ENCODE measurements around the gene ANGPTL4. TPM values are rescaled to one million over a fixed set of nuclear protein-coding genes. Genes with fewer than 3 reads are reported as not detected.
"Not testable (repeated sequence)": the region's sequence is repeated elsewhere in the genome, so short reads cannot be mapped to it uniquely, and the experiment has no call there.

The ANGPTL4 gene
- total and polyA plus RNA-seq, 7 experiments from 2014 or later: 1.1 TPM; not detected in 6

DNA sequence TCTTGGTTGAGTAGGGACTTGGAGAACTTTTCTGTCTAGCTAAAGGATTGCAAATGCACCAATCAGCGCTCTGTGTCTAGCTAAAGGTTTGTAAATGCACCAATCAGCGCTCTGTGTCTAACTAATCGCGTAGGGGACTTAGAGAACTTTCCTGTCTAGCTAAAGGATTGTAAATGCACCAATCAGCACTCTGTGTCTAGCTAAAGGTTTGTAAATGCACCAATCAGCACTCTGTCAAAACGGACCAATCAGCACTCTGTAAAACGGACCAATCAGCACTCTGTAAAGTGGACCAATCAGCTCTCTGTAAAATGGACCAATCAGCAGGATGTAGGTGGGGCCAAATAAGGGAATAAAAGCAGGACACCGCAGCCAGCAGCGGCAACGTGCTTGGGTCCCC is 22.5 kb downstream of the ANGPTL4 start:
- not testable (repeated sequence) for H3K27me3 Mint-ChIP-seq; H3K27ac Mint-ChIP-seq; H3K9me3 ChIP-seq (ENCODE audit: control insufficient read depth in 2 of 3, low read length in 3 of 3)

DNA sequence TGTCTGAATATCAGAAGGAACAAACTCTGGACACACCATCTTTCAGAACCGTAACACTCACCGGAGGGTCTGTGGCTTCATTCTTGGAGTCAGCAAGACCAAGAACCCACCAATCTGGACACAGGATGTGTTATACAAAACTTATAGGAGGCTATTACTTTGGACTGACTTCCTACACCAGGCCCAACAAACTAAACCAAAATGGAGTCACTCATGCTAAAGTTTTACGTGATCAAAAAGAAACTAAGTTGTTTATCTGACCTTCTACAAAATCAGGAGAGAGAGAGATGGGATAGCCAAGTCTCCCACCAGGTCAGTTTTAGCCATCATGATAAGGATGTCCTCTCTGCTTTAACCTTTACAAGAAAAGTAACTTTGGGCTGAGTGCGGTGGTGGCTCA is 23.0 kb downstream of the ANGPTL4 start:
- Histone ChIP-seq H3K4me3 (ENCODE audit: low read length) (no peak overlapping the region), H3K27me3 (ENCODE audit: control insufficient read depth in 2 of 2, insufficient read depth in 2 of 2, low read length in 2 of 2) (no peaks in the 10 kb centered on the region), H3K9me3 (ENCODE audit: control insufficient read depth in 2 of 3, low read length in 3 of 3) (no peaks in the 10 kb centered on the region), H3K4me1 (ENCODE audit: control insufficient read depth in 2 of 2, insufficient read depth in 2 of 2, low read length in 2 of 2) (peaks cover 2 to 8% of the 10 kb centered on the region in 2 donors), H3K27ac (ENCODE audit: low read depth, low read length) (no peak overlapping the region), H3K36me3 (ENCODE audit: control insufficient read depth in 2 of 3, insufficient read depth in 3 of 3, low read length in 3 of 3) (no peaks in the 10 kb centered on the region)
- CTCF ChIA-PET: no interaction called here
- Mint-ChIP-seq H3K36me3 (peaks cover 0 to 13% (median 8%) of the 10 kb centered on the region in 5 donors), H3K27ac (no peak overlapping the region), H3K4me1 (peaks cover 13 to 24% (median 18%) of the 10 kb centered on the region in 7 donors), H3K9me3 (peaks cover 0 to 5% (median 0%) of the 10 kb centered on the region in 11 donors), H3K4me3 (peak overlapping the region in 1 of 10 donors; percentile 41), H3K27me3 (no peaks in the 10 kb centered on the region)
- no peak for ATAC-seq
- intact Hi-C loops (cut with micrococcal nuclease): no loop called here
- POLR2A ChIA-PET: interaction anchor here (0.7 kb wide), 1 partner anchor 826 kb away, joined by 5 read pairs; no protein-coding TSS in a partner anchor
- DNase-seq: no peak

More for the DNA sequence above, 22.5 kb downstream of the ANGPTL4 start:
- H3K4me3 Mint-ChIP-seq; H3K27ac ChIP-seq (ENCODE audit: low read depth, low read length); CTCF ChIA-PET; ATAC-seq; H3K9me3 Mint-ChIP-seq; POLR2A ChIA-PET; H3K27me3 ChIP-seq (ENCODE audit: control insufficient read depth in 2 of 2, insufficient read depth in 2 of 2, low read length in 2 of 2); H3K4me1 ChIP-seq (ENCODE audit: control insufficient read depth in 2 of 2, insufficient read depth in 2 of 2, low read length in 2 of 2); intact Hi-C loops (cut with micrococcal nuclease); H3K36me3 ChIP-seq (ENCODE audit: control insufficient read depth in 2 of 3, insufficient read depth in 3 of 3, low read length in 3 of 3); DNase-seq; H3K4me3 ChIP-seq (ENCODE audit: low read length): not testable (repeated sequence)
- Mint-ChIP-seq H3K36me3 (peaks cover 0 to 13% (median 8%) of the 10 kb centered on the region in 5 donors), H3K4me1 (peaks cover 7 to 19% (median 13%) of the 10 kb centered on the region in 7 donors)

DNA sequence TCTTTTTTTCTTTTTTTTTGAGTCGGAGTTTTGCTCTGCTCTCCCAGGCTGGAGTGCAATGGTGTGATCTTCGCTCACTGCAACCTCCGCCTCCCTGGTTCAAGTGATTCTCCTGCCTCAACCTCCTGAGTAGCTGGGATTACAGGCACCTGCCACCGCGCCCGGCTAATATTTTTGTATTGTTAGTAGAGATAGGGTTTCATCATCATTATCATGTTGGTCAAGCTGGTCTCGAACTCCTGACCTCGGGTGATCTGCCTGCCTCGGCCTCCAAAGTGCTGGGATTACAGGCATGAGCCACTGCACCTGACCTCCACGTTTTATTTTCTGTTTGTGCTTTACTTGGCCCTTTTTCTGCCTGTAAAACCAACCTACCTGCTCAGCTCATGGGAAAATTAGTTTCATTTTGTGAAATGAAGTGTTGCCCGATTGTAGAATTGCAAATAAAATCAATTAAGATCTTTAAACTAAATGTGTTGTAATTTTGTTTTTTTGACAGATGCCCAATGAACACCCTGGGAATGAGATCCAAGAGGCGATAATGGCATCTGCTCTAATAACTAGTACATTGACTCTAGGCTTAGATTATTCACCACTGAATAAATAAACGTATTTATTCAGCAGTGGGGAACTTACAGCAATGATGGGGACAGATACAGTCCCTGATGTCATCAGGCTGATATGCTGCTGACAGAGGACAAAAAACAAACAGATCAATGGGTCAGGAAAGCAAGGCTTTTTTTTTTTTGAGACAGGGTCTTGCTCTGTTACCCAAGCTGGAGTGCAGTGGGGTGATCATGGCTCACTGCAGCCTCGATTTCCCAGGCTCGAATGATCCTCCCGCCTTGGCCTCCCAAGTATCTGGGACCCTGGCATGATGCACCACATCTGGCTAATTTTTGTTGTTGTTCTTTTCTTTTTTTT is 24.0 kb downstream of the ANGPTL4 start:
- H3K4me3 Mint-ChIP-seq: peak overlapping the region in 6 of 10 donors; percentile 25 to 66 (median 44)

DNA sequence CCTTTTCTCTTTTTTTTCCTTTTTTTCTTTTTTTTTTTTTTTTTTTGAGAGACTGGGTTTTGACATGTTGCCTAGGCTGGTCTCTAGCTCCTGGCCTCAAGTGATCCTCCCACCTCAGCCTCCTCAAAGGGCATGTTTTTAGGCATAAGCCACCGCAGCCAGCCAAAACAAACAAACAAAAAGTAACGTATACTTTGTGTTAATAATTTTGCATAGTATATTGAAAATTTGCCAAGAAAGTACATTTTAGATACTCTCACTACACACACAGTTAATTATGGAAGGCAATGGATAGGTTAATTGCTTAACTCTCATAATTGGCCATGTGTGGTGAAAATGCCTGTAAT is 24.6 kb downstream of the ANGPTL4 start:
- POLR2A ChIA-PET: interaction anchor here (0.7 kb wide), 2 partner anchors 105 to 1479 kb away, joined by 5 to 7 read pairs; no protein-coding TSS in a partner anchor
- H3K9me3 ChIP-seq (ENCODE audit: control insufficient read depth in 2 of 3, low read length in 3 of 3): no peaks in the 10 kb centered on the region
- H3K4me1 ChIP-seq (ENCODE audit: control insufficient read depth in 2 of 2, insufficient read depth in 2 of 2, low read length in 2 of 2): peaks cover 4 to 8% of the 10 kb centered on the region in 2 donors
- no peak overlapping the region for H3K27ac ChIP-seq (ENCODE audit: low read depth, low read length)
- ATAC-seq: no peak
- DNase-seq: no peak
- intact Hi-C loops (cut with micrococcal nuclease): no loop called here
- H3K9me3 Mint-ChIP-seq: peaks cover 0 to 5% (median 0%) of the 10 kb centered on the region in 11 donors
- no peak overlapping the region for H3K27ac Mint-ChIP-seq
- H3K4me3 ChIP-seq (ENCODE audit: low read length): no peak overlapping the region
- peaks cover 20 to 35% (median 26%) of the 10 kb centered on the region in 7 donors for H3K4me1 Mint-ChIP-seq
- H3K4me3 Mint-ChIP-seq: peak overlapping the region in 4 of 10 donors; percentile 8 to 33 (median 27)
- no peaks in the 10 kb centered on the region for H3K36me3 ChIP-seq (ENCODE audit: control insufficient read depth in 2 of 3, insufficient read depth in 3 of 3, low read length in 3 of 3)
- CTCF ChIA-PET: no interaction called here
- H3K27me3 ChIP-seq (ENCODE audit: control insufficient read depth in 2 of 2, insufficient read depth in 2 of 2, low read length in 2 of 2): no peaks in the 10 kb centered on the region
- peaks cover 0 to 13% (median 8%) of the 10 kb centered on the region in 5 donors for H3K36me3 Mint-ChIP-seq
- no peaks in the 10 kb centered on the region for H3K27me3 Mint-ChIP-seq

More for the DNA sequence above, 24.0 kb downstream of the ANGPTL4 start:
- H3K27me3 ChIP-seq (ENCODE audit: control insufficient read depth in 2 of 2, insufficient read depth in 2 of 2, low read length in 2 of 2): no peaks in the 10 kb centered on the region
- Mint-ChIP-seq H3K9me3 (peaks cover 0 to 5% (median 0%) of the 10 kb centered on the region in 11 donors), H3K36me3 (peaks cover 0 to 13% (median 8%) of the 10 kb centered on the region in 5 donors), H3K27ac (peak overlapping the region in 2 of 9 donors; percentile 9 to 43), H3K4me1 (peaks cover 17 to 32% (median 23%) of the 10 kb centered on the region in 7 donors), H3K27me3 (no peaks in the 10 kb centered on the region)
- H3K4me1 ChIP-seq (ENCODE audit: control insufficient read depth in 2 of 2, insufficient read depth in 2 of 2, low read length in 2 of 2): peaks cover 4 to 8% of the 10 kb centered on the region in 2 donors
- POLR2A ChIA-PET: interaction anchor here (0.7 kb wide), 1 partner anchor 827 kb away, joined by 5 read pairs; no protein-coding TSS in a partner anchor
- DNase-seq (no peak), ATAC-seq (no peak)
- CTCF ChIA-PET: no interaction called here
- no peaks in the 10 kb centered on the region for H3K9me3 ChIP-seq (ENCODE audit: control insufficient read depth in 2 of 3, low read length in 3 of 3)
- intact Hi-C loops (cut with micrococcal nuclease): no loop called here
- no peak overlapping the region for H3K4me3 ChIP-seq (ENCODE audit: low read length)
- H3K36me3 ChIP-seq (ENCODE audit: control insufficient read depth in 2 of 3, insufficient read depth in 3 of 3, low read length in 3 of 3): no peaks in the 10 kb centered on the region
- H3K27ac ChIP-seq (ENCODE audit: low read depth, low read length): no peak overlapping the region

DNA sequence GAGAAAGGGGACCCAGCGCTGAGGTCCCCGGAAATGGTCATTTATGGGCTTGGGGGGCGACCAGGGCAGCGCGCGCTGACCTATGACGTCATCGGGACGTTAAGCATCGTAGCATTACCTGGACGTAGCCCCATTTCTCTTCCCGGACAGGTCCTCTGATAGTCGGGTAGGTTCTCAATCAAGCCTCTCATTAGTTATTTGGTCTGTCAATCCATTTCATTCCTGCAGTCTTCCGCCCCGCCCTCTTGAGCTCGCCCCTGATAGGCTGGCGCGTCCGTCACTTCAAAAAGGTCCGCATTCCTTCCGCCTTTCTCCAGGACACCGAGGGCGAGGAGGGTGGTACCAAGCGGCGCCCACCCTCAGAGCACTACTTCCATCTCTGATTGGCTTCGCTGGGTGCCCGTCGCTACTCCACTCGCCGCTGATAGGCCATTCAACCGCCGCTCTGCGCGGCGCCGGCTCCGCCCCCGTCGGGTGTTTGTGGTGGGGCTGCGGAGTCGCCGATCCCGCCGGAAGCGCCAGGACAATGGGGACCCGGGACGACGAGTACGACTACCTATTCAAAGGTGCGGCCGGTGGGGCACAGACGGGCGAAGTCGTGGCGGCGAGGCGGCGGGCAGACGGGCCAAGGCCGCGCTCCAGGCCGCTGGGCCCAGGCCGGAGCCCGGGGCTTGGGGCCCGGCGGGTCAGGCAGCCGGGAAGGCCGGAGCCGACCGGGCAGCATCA is 26.1 kb downstream of the ANGPTL4 start, which contains the start of gene RAB11B:
Gene RAB11B (plus strand): TSS at position 470 of the 726 bp plus-strand sequence. CDS start 57 bp downstream, at position 527.
- intact Hi-C loops (cut with micrococcal nuclease): loop anchor here (1.0 to 5.0 kb wide), 13 partner anchors 23 to 468 kb away; partner anchors contain the start of genes CD320 (in 2 of the 2), HNRNPM (in 2 of the 2), KANK3 (in 2 of the 2) and MARCHF2 (in 2 of the 2)
- no peaks in the 10 kb centered on the region for H3K27me3 Mint-ChIP-seq
- ATAC-seq (peak; percentile 93), DNase-seq (peak; percentile 81 to 99 (median 98))
- Histone ChIP-seq H3K9me3 (ENCODE audit: control insufficient read depth in 2 of 3, low read length in 3 of 3) (no peaks in the 10 kb centered on the region), H3K36me3 (ENCODE audit: control insufficient read depth in 2 of 3, insufficient read depth in 3 of 3, low read length in 3 of 3) (no peaks in the 10 kb centered on the region), H3K27me3 (ENCODE audit: control insufficient read depth in 2 of 2, insufficient read depth in 2 of 2, low read length in 2 of 2) (no peaks in the 10 kb centered on the region), H3K4me1 (ENCODE audit: control insufficient read depth in 2 of 2, insufficient read depth in 2 of 2, low read length in 2 of 2) (peaks cover 4 to 8% of the 10 kb centered on the region in 2 donors), H3K4me3 (ENCODE audit: low read length) (peak within 1 kb of the TSS; percentile 87), H3K27ac (ENCODE audit: low read depth, low read length) (peak within 1 kb of the TSS; percentile 98)
- H3K27ac Mint-ChIP-seq: peak within 1 kb of the TSS; percentile 82 to 98 (median 93)
- ChIA-PET CTCF (no interaction called here), POLR2A (interaction anchor here (0.6 to 2.1 kb wide), 9 partner anchors 8 to 469 kb away, joined by 3 to 17 read pairs (median 4); partner anchors contain the start of genes HNRNPM, MARCHF2, NDUFA7 and RPS28)
- H3K4me1 Mint-ChIP-seq: peaks cover 18 to 36% (median 28%) of the 10 kb centered on the region in 7 donors
- H3K4me3 Mint-ChIP-seq: peak within 1 kb of the TSS; percentile 87 to 98 (median 92)
- peaks cover 0 to 5% (median 0%) of the 10 kb centered on the region in 11 donors for H3K9me3 Mint-ChIP-seq
- H3K36me3 Mint-ChIP-seq: peaks cover 0 to 11% (median 4%) of the 10 kb centered on the region in 5 donors

DNA sequence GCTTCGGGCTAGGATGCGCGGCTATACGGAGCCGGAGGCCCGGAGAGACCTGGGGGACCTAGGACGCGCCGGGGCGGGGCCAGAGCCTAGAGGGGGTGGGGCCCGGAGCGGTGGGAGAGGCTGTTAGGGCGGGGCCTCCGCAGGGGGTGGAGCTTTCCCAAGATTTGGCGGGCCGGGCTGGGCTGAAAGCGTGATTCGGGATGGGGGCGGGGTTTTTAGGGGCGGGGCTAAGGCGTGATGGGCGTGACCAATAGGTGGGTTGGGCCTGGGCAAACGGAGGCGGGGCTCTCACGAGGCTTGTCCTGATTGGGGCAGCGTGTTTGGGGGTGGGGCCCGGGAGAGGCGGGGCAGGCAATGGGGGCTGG is 26.6 kb downstream of the ANGPTL4 start:
- Histone ChIP-seq H3K9me3 (ENCODE audit: control insufficient read depth in 2 of 3, low read length in 3 of 3) (no peaks in the 10 kb centered on the region), H3K4me1 (ENCODE audit: control insufficient read depth in 2 of 2, insufficient read depth in 2 of 2, low read length in 2 of 2) (peaks cover 4 to 8% of the 10 kb centered on the region in 2 donors), H3K27ac (ENCODE audit: low read depth, low read length) (peak overlapping the region; percentile 98), H3K27me3 (ENCODE audit: control insufficient read depth in 2 of 2, insufficient read depth in 2 of 2, low read length in 2 of 2) (no peaks in the 10 kb centered on the region), H3K36me3 (ENCODE audit: control insufficient read depth in 2 of 3, insufficient read depth in 3 of 3, low read length in 3 of 3) (peaks cover 0 to 3% (median 0%) of the 10 kb centered on the region in 3 experiments), H3K4me3 (ENCODE audit: low read length) (peak overlapping the region; percentile 87)
- ChIA-PET POLR2A (interaction anchor here (0.6 to 2.1 kb wide), 9 partner anchors 9 to 470 kb away, joined by 3 to 17 read pairs (median 4); partner anchors contain the start of genes HNRNPM, MARCHF2, NDUFA7 and RPS28), CTCF (no interaction called here)
- Mint-ChIP-seq H3K9me3 (peaks cover 0 to 5% (median 0%) of the 10 kb centered on the region in 11 donors), H3K27me3 (no peaks in the 10 kb centered on the region), H3K36me3 (peaks cover 0 to 11% (median 4%) of the 10 kb centered on the region in 5 donors), H3K4me1 (peaks cover 18 to 40% (median 30%) of the 10 kb centered on the region in 7 donors), H3K4me3 (peak overlapping the region; percentile 81 to 98 (median 89)), H3K27ac (peak overlapping the region; percentile 71 to 94 (median 89))
- ATAC-seq (peak; percentile 79), DNase-seq (peak; percentile 81 to 97 (median 88))
- intact Hi-C loops (cut with micrococcal nuclease): loop anchor here (1.0 to 5.0 kb wide), 13 partner anchors 23 to 468 kb away; partner anchors contain the start of genes CD320 (in 2 of the 2), HNRNPM (in 2 of the 2), KANK3 (in 2 of the 2) and MARCHF2 (in 2 of the 2)

Data from naive thymus-derived CD4-positive, alpha-beta T cell (primary cell).